ENCODE data around the gene NR2C2.
A peak's percentile ranks its signal among the peaks of the same experiment; 100 is the strongest.

Gene NR2C2

GRCh38 chr3:14921811-14922705, 25.3 kb upstream of the NR2C2 start:
- DNase-seq, result no peak

- no peak for DNase-seq
Measured at GRCh38 chr3:14922863-14923262, 24.5 kb upstream of the NR2C2 start.

- no peak for DNase-seq
Measured at GRCh38 chr3:14923476-14923875, 23.9 kb upstream of the NR2C2 start.

GRCh38 chr3:14925729-14926591, 21.4 kb upstream of the NR2C2 start:
- no peak for DNase-seq

GRCh38 chr3:14926592-14926991, 20.8 kb upstream of the NR2C2 start:
- no peak for DNase-seq

GRCh38 chr3:14927308-14927707, 20.1 kb upstream of the NR2C2 start:
- DNase-seq, result no peak

- no peak for DNase-seq
Measured at GRCh38 chr3:14929310-14930074, 17.9 kb upstream of the NR2C2 start.

GRCh38 chr3:14933820-14934425, 13.5 kb upstream of the NR2C2 start:
- DNase-seq, result no peak

- no peak for DNase-seq
Measured at GRCh38 chr3:14935592-14936345, 11.6 kb upstream of the NR2C2 start.

GRCh38 chr3:14938954-14939353, 8.4 kb upstream of the NR2C2 start:
- no peak for DNase-seq

GRCh38 chr3:14941871-14942270, 5.5 kb upstream of the NR2C2 start:
- no peak for DNase-seq

GRCh38 chr3:14943042-14943441, 4.3 kb upstream of the NR2C2 start:
- no peak for DNase-seq

GRCh38 chr3:14946236-14946635, 1.1 kb upstream of the NR2C2 start:
- no peak for DNase-seq

- no peak for DNase-seq
Measured at GRCh38 chr3:14946739-14947099, 664 bp upstream of the NR2C2 start.

- peak; percentile 91 for DNase-seq
Measured at GRCh38 chr3:14947886-14948608, 664 bp downstream of the NR2C2 start.

GRCh38 chr3:14948609-14949038, 1.2 kb downstream of the NR2C2 start:
- DNase-seq, result no peak

GRCh38 chr3:14949126-14949525, 1.7 kb downstream of the NR2C2 start:
- DNase-seq, result no peak

GRCh38 chr3:14950274-14950673, 2.9 kb downstream of the NR2C2 start:
- no peak for DNase-seq

- no peak for DNase-seq
Measured at GRCh38 chr3:14957153-14957552, 9.8 kb downstream of the NR2C2 start.

- no peak for DNase-seq
Measured at GRCh38 chr3:14957925-14958324, 10.5 kb downstream of the NR2C2 start.

- DNase-seq, result no peak
Measured at GRCh38 chr3:14959359-14959943, 12.1 kb downstream of the NR2C2 start.

Data from activated CD4-positive, alpha-beta T cell treated with anti-CD3 and anti-CD28 coated beads for 1 hour (primary cell).